A549 (cell line): Measurements from ENCODE around the gene KATNBL1. TPM values are rescaled to one million over a fixed set of nuclear protein-coding genes. Genes with fewer than 3 reads are reported as not detected.
A peak's percentile ranks its signal among the peaks of the same experiment; 100 is the strongest.

ENCODE experiments used
- ATAC-seq, 2 experiments: fragments of 200-7000 bp in 1 of 2; fragments of >200 bp in 1 of 2; cut with Nextera tagmentation in 1 of 2; cut with Tn5 transposase in 1 of 2; 3 replicates each; pipeline versions ENCODE4 v1.8.0 to v1.9.1; 2018 to 2020; ENCODE audit warnings: mild to moderate bottlenecking in 1 of 2, moderate library complexity in 1 of 2
- CTCF ChIA-PET: fragments of 300-600 bp; sonication (Branson Sonifier 250); formaldehyde crosslinking; extraction: SDS; loops from one replicate; lab custom pipeline; 2021; ENCODE audit warnings: antibody characterized with exemption, inconsistent platforms; lab: Yijun Ruan, JAX
- POLR2A ChIA-PET: fragments of 350-600 bp; formaldehyde crosslinking; extraction: SDS; loops from one replicate; lab custom pipeline; 2021; ENCODE audit warnings: antibody characterized with exemption, inconsistent platforms; lab: Yijun Ruan, JAX
- DNase-seq, 2 experiments: peaks; one replicate each; pipeline versions ENCODE4 v3.0.0 to v3.0.0-alpha.2; 2011 to 2016; ENCODE audit warnings: low read depth in 1 of 2, low spot score in 1 of 2
- FAIRE-seq: peaks from 2 replicates; lab custom pipeline; 2011; peaks lifted over from hg19 to GRCh38; lab: Jason Lieb, UNC
- H3K27ac ChIP-seq, 2 experiments: fragments of >200 bp; sonication (Bioruptor Twin); formaldehyde crosslinking; 3 replicates each; pipeline ENCODE4 v1.5.1; 2016 to 2017
- H3K4me1 ChIP-seq: fragments of >200 bp; sonication (Bioruptor Twin); formaldehyde crosslinking; 3 replicates; pipeline ENCODE4 v1.6.1; 2016
- H3K4me2 ChIP-seq: fragments of >200 bp; sonication (Bioruptor Twin); formaldehyde crosslinking; 3 replicates; pipeline ENCODE4 v1.6.1; 2016
- H3K4me3 ChIP-seq: fragments of >200 bp; sonication (Bioruptor Twin); formaldehyde crosslinking; 3 replicates; pipeline ENCODE4 v1.5.1; 2016
- H3K9me3 ChIP-seq: fragments of >200 bp; sonication (Bioruptor Twin); formaldehyde crosslinking; 3 replicates; pipeline ENCODE4 v1.6.1; 2016
- BHLHE40 ChIP-seq: IDR thresholded peaks from 2 replicates; pipeline ENCODE4 v1.6.1; 2012; ENCODE audit warnings: low read depth, low read length, inconsistent platforms
- CBX8 ChIP-seq: fragments of 200-600 bp; sonication (generic); IDR thresholded peaks from 2 replicates; pipeline ENCODE4 v1.6.1; 2016
- FOSL2 ChIP-seq, 2 experiments: fragments of 450-650 bp in 1 of 2; fragments of >200 bp in 1 of 2; sonication (Bioruptor Twin) in 1 of 2; formaldehyde crosslinking; IDR thresholded peaks; 2 replicates each; pipeline versions ENCODE4 v1.5.0 to v1.6.1; 2016 to 2020; ENCODE audit warnings: mild to moderate bottlenecking in 1 of 2, moderate library complexity in 1 of 2
- FOXS1 ChIP-seq: fragments of 250-450 bp; sonication (Bioruptor Pico); IDR thresholded peaks from 2 replicates; pipeline ENCODE4 v1.5.0; 2020; ENCODE audit warnings: mild to moderate bottlenecking, moderate library complexity
- HES2 ChIP-seq: fragments of >200 bp; sonication (Bioruptor Twin); formaldehyde crosslinking; IDR thresholded peaks from 2 replicates; pipeline ENCODE4 v1.6.1; 2016
- HOXA7 ChIP-seq: fragments of 250-450 bp; sonication (Bioruptor Pico); IDR thresholded peaks from 2 replicates; pipeline ENCODE4 v1.5.0; 2020; ENCODE audit warnings: mild to moderate bottlenecking, moderate library complexity
- HOXB13 ChIP-seq: fragments of 250-450 bp; sonication (Bioruptor Pico); IDR thresholded peaks from 2 replicates; pipeline ENCODE4 v1.5.0; 2020; ENCODE audit warnings: low read depth, mild to moderate bottlenecking, moderate library complexity
- JUNB ChIP-seq: fragments of >200 bp; sonication (Bioruptor Twin); formaldehyde crosslinking; IDR thresholded peaks from 2 replicates; pipeline ENCODE4 v1.6.1; 2016
- KDM1A ChIP-seq: fragments of 200-600 bp; sonication (generic); IDR thresholded peaks from 2 replicates; pipeline ENCODE4 v1.6.1; 2016; ENCODE audit warnings: low read depth, mild to moderate bottlenecking
- MAFK ChIP-seq: fragments of 450-650 bp; IDR thresholded peaks from 2 replicates; pipeline ENCODE4 v1.6.1; 2014; ENCODE audit not compliant: partially characterized antibody
- MAX ChIP-seq: IDR thresholded peaks from 2 replicates; pipeline ENCODE4 v1.6.1; 2012
- NPAS2 ChIP-seq: fragments of 250-450 bp; sonication (Bioruptor Pico); IDR thresholded peaks from 2 replicates; pipeline ENCODE4 v1.8.0; 2022; ENCODE audit warnings: mild to moderate bottlenecking, moderate library complexity, borderline replicate concordance
- PBX3 ChIP-seq: IDR thresholded peaks from 2 replicates; pipeline ENCODE4 v1.6.1; 2012
- POLR2A ChIP-seq: IDR thresholded peaks from 2 replicates; pipeline ENCODE4 v1.6.1; 2012; ENCODE audit warnings: mild to moderate bottlenecking, low read length
- RAD21 ChIP-seq, 2 experiments: fragments of >200 bp in 1 of 2; sonication (Bioruptor Twin) in 1 of 2; formaldehyde crosslinking in 1 of 2; IDR thresholded peaks in 1 of 2; conservative IDR thresholded peaks in 1 of 2; 2 replicates in 1 of 2; 3 replicates in 1 of 2; pipeline ENCODE4 v1.6.1; 2012 to 2018; ENCODE audit warnings: inconsistent platforms in 1 of 2
- RNF2 ChIP-seq: fragments of 200-600 bp; sonication (generic); IDR thresholded peaks from 2 replicates; pipeline ENCODE4 v1.6.1; 2016; ENCODE audit warnings: low read depth, mild to moderate bottlenecking, antibody characterized with exemption, moderate library complexity, borderline replicate concordance
- TFCP2L1 ChIP-seq: fragments of 250-450 bp; sonication (Bioruptor Pico); IDR thresholded peaks from 2 replicates; pipeline ENCODE4 v1.5.0; 2021; ENCODE audit warnings: mild to moderate bottlenecking
- USF2 ChIP-seq: fragments of 450-650 bp; IDR thresholded peaks from 2 replicates; pipeline ENCODE4 v1.6.1; 2014; ENCODE audit warnings: antibody characterized with exemption
- WGBS: methylation state at CpG from one replicate; pipeline ENCODE4 v1.1.6; 2017; ENCODE audit errors: missing lambda C conversion rate; 5-methylcytosine and 5-hydroxymethylcytosine counted together
- polyA plus RNA-seq, 4 experiments: library from polyadenylated mRNA; depleted of rRNA in 3 of 4; stranded (reverse); fragments of >200 nt; fragmentation: RNase III in 1 of 4; extraction: RNeasy Plus Mini Kit Qiagen cat#74134 plus additional on column Dnase treatment in 1 of 4; gene quantifications; 2 replicates in 3 of 4; 3 replicates in 1 of 4; pipeline ENCODE4 v1.2.3, GENCODE V29; 2011 to 2017
- TF ChIP-seq, protein P1 (sequence below): fragments of 150-350 bp; IDR thresholded peaks from 2 replicates; pipeline ENCODE4 v1.6.1; 2014; ENCODE audit warnings: low read depth, mild to moderate bottlenecking, low read length

KATNBL1 gene
- polyA plus RNA-seq, 2 of the 4 experiments (the other 2 are of a cell fraction) = 35.2 to 75.8 TPM

DNA sequence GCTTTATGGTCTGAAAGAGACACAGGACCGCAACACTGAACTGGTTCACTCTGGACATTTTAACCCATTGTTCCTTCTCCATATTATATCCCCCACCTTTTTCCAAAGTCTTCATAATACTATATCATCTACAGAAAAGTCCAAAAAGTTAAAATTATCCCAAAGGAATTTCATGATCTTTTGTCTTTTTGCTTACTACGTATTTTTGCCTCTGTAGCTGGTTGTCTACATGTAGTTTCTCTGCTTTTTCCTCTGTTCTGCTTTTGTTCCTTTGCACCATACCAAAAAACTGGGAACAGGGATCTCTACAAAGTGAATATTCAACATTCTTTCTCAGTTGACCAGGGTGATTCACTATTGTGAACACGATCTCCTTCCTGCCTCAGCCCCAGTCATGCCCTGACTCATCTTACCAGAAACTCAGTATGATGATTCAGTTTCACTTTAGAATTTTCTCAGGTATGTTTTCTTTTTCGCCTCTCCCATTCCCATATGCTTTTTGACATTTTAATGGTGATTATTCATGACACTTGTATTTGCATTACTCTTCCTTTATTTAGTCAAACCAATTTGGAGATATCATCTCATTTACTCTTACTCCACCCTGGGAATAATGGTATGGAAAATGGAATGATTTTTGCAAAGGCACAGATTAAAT, 29.4 kb upstream of the KATNBL1 start:
- DNase-seq (peak; percentile 43 to 68), FAIRE-seq (peak; percentile 63)
- WGBS = 35% methylated on average over 4 of the region's 4 CpGs
- H3K4me3 ChIP-seq = no peak overlapping the region
- peak overlapping the region; percentile 57 for H3K4me2 ChIP-seq
- H3K27ac ChIP-seq = peak overlapping the region; percentile 21 to 54; a peak in 4 of 6 replicates
- peaks cover 17% of the 10 kb centered on the region; the same call in 2 of the 3 replicates for H3K4me1 ChIP-seq
- H3K9me3 ChIP-seq = no peaks in the 10 kb centered on the region
- TF ChIP-seq CBX8 (no peak), MAFK (peak; percentile 81), FOSL2 (IDR thresholded peaks at IDR 0.05) (peak; percentile 68), FOSL2 (CRISPR knock-in tag; IDR thresholded peaks at IDR 0.05) (peak; percentile 80), BHLHE40 (no peak), RAD21 (conservative IDR thresholded peaks at IDR 0.05 in 1 of 2, IDR thresholded peaks at IDR 0.05 in 1 of 2) (no peak), JUNB (peak; percentile 70)
- TF ChIP-seq, protein P1, sequence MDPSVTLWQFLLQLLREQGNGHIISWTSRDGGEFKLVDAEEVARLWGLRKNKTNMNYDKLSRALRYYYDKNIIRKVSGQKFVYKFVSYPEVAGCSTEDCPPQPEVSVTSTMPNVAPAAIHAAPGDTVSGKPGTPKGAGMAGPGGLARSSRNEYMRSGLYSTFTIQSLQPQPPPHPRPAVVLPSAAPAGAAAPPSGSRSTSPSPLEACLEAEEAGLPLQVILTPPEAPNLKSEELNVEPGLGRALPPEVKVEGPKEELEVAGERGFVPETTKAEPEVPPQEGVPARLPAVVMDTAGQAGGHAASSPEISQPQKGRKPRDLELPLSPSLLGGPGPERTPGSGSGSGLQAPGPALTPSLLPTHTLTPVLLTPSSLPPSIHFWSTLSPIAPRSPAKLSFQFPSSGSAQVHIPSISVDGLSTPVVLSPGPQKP = no peak
- TF ChIP-seq, all 56 proteins: peak for 3
- CTCF ChIA-PET = interaction anchor here (1.1 to 5.2 kb wide), 5 partner anchors 10 to 128 kb away, joined by 3 to 33 read pairs (median 9); partner anchors contain the start of gene LPCAT4
- ATAC-seq = peak; percentile 77 to 89; a peak in 5 of 6 replicates
- POLR2A ChIA-PET = no interaction called here

- WGBS = 83% methylated on average over 6 of the region's 6 CpGs
- H3K4me2 ChIP-seq = no peak overlapping the region
- ChIA-PET POLR2A (no interaction called here), CTCF (interaction anchor here (0.8 to 1.8 kb wide), 10 partner anchors 8 to 172 kb away, joined by 3 to 6 read pairs (median 4); partner anchors contain the start of genes EMC4, KATNBL1, LPCAT4 and NOP10)
- H3K9me3 ChIP-seq = no peaks in the 10 kb centered on the region
- H3K4me1 ChIP-seq = peaks cover under 1% of the 10 kb centered on the region; the same call in 1 of the 3 replicates
- DNase-seq (no peak), ATAC-seq (peak in 1 of 2 experiments; percentile 24; a peak in 1 of 6 replicates), FAIRE-seq (no peak)
- TF ChIP-seq FOXS1 (no peak), KDM1A (no peak), RNF2 (no peak), HOXA7 (CRISPR knock-in tag) (no peak), HOXB13 (CRISPR knock-in tag) (no peak), TFCP2L1 (no peak), HES2 (no peak), USF2 (no peak), MAX (no peak), POLR2A (no peak), NPAS2 (CRISPR knock-in tag) (no peak), PBX3 (no peak)
- TF ChIP-seq, protein P1 = no peak
- no peak overlapping the region for H3K27ac ChIP-seq
- no peak overlapping the region for H3K4me3 ChIP-seq
These were observed 23.7 kb upstream of the KATNBL1 start for GRCh38 chr15:34233614-34234013.
